ENCODE results near the gene CNOT6.

GRCh38 chr5:180600554-180601041, 106.4 kb downstream of the CNOT6 start:
- TF ChIP-seq, protein P1, sequence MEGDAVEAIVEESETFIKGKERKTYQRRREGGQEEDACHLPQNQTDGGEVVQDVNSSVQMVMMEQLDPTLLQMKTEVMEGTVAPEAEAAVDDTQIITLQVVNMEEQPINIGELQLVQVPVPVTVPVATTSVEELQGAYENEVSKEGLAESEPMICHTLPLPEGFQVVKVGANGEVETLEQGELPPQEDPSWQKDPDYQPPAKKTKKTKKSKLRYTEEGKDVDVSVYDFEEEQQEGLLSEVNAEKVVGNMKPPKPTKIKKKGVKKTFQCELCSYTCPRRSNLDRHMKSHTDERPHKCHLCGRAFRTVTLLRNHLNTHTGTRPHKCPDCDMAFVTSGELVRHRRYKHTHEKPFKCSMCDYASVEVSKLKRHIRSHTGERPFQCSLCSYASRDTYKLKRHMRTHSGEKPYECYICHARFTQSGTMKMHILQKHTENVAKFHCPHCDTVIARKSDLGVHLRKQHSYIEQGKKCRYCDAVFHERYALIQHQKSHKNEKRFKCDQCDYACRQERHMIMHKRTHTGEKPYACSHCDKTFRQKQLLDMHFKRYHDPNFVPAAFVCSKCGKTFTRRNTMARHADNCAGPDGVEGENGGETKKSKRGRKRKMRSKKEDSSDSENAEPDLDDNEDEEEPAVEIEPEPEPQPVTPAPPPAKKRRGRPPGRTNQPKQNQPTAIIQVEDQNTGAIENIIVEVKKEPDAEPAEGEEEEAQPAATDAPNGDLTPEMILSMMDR (conservative IDR thresholded peaks at IDR 0.05), result no peak
- TF ChIP-seq ZFX (IDR thresholded peaks at IDR 0.05), result no peak
